Measurements from ENCODE around the gene HCN4. TPM values are rescaled to one million over a fixed set of nuclear protein-coding genes. Genes with fewer than 3 reads are reported as not detected.

HCN4 gene
- polyA plus RNA-seq, 1 donor = not detected

DNA sequence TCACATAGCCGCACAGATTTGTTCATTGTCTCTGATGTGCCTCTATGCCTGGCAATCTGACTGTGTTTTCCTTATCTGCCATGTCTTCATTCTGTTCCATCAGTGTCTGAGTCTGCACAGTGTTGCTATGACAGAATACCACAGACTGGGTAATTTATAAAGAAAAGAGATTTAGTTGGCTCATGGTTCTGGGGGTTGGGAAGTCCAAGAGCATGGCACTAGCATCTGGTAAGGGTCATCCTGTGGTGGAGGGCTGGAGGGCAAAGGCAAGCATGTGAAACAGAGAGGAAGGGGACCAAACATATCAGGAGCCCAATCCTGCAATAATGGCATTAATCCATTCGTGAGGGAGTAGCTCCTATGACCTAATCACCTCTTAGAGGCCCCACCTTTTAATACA, 11.9 kb upstream of the HCN4 start:
- no peak for DNase-seq (ENCODE audit: low read depth)

DNA sequence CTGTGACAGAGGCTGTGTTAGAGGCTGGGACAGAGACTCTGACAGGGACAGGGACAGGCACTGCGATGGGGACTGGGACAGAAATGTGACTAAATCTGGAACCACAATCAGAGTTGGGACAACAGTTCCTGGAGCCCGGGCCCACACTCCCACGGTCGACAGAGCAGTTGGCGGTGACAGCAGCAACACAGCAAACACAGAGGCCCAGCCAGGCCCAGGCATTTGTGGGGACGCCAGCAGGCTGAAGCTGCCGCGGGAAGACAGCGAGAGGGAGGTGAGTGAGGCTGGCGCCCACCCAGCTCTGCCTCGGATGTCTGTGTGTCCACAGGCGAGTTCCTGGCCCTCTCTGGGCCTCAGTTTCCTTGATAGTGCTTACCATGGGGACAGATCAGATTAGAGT, 9.3 kb upstream of the HCN4 start:
- DNase-seq (ENCODE audit: low read depth) = no peak

DNA sequence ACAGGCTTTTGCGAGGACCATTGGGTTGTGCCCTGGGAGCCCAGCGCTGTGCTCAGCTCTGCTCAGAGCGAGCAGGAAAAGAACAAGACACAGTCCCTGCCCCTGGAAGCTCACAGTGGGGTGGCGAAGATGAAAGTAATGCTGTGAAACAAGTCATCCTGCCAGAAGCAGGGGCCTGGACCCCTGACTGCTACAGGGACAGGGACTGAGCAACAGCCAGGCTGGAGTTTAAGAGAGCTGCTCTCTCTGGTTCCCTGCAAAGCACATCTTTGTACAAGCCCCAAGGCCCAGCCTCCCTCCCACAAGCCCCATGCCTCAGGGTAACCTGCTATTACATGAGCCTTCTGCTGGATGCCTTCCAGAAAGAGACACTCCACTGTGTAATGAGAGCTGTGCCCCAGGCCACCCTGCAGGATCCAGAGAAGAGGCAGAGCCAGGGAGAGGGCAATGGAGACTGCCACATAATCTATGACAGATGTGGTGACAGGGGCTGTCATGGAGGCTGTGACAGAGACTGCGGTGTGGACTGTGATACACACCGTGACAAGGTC, 7.1 kb upstream of the HCN4 start:
- no peak for DNase-seq (ENCODE audit: low read depth)

DNA sequence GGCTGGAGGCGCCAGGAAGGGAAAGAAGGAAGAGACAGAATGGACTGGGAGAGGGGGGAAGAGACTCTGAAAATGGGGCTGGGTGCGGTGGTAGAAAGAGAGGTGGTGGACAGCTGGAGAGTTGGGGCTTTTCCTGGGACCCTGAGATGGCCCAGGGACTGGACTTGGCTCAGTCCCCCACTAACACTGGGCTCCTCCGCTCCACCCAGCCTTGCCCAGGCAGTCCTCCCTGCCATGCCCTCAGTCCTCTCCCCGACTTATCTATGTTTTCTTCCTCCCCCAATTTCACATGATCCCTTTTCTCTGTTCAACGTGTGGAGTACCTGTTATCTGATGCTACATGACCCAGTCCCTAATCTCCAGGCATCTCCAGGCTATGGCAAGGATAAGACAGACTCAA, 6.3 kb upstream of the HCN4 start:
- no peak for DNase-seq (ENCODE audit: low read depth)

DNA sequence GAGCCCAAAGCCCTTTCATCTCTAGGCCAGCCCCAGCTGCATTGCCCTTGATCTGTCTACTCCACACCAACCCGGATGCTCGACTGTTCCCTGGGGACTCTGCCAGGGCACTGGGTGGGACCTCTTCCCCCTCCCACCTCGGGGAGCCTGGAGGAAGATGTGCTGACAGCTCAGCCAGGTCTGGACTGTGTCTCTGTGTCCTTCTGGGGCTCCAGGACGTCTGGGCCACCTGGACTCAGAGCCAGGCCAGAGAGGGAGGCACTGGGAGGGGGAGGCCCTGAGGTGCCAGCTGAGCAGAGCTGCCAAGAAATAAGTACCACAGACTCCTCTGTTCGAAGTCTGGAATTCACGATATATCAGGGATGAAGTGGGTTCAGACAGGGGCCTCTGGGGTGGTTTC, 5.8 kb upstream of the HCN4 start:
- DNase-seq (ENCODE audit: low read depth) = no peak

DNA sequence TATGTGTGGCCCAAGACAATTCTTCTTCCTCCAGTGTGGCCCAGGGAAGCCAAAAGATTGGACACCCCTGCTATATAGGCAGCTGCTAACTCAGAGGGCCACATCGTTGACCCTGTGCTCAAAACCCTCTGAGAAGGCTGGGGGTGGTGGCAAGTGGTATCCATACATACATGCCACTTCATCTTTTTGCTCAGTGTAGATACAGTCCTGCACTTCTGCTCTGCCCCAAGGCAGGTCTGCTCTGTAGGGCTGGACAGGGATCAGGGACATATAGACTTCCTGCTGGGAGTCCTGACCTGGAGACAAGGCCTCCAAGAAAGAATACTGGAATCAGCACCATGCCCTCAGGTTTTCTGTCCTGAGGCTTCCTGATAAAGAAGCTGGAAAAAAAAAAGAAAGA, 4.5 kb upstream of the HCN4 start:
- no peak for DNase-seq (ENCODE audit: low read depth)

DNA sequence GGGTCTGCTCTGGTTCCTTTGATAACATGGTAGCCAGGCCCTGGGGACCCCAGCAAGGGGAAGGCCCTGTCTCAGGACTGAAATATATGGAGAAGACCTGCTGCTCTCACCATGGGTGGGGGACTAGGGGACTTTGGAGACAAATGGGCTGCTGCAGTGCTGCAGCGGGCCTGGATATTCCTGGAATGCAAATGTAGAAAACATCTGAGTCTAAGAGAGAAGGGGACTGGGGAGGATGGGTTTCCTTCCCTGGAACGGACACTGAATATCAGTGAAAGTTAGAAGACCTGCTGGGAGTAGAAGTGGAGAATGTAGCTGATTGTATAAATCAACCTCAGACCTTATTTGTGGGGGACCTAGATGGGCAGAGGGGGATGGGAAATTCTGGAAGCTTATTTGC, 3.1 kb upstream of the HCN4 start:
- DNase-seq (ENCODE audit: low read depth) = no peak

DNA sequence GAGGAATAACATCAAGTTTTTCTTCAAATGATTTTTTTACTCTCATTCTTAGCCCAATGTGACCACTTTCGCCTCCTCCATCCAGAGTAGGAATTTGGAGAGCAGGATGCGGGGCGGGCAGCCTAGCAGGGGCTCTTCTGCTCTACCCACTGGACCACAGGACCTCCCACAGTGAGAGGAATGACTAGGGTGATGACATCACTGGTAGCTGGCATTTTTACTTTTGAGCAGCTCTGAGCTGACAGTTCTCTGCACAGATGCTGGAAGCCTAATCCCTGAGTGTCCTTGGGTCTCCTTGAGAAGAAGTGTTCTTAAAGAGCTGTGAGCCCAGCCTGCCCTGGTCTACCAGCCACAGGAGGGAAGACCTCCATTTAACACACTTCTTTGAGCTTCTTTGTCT, 1.4 kb upstream of the HCN4 start:
- DNase-seq (ENCODE audit: low read depth) = no peak

DNA sequence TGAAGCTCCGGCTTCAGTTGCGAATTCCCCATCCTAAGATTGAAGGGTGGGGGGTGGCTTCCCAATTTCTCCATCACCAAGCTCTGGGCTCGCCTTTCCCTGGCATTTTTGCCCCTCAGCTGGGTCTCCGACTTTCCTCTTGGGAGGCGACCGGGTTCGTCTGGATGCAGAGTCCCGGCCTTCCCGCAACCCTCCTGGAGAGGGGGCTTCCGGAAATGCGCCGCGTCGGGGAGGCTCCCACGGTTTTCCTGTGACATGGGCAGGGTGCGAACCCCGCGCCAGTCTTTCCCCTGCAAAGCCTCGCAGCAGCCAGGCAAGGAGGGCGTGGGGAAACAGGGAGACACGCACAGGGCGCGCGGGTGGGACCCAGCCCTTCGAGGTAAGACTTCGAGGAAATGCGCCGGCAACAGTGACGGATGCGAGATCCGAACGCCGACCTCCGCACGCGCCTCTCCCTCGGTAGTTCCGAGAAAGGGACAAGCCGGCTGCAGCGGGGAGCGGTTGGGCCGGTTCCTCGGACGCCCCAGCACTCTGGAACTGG, 466 bp upstream of the HCN4 start:
- DNase-seq (ENCODE audit: low read depth) = no peak

DNA sequence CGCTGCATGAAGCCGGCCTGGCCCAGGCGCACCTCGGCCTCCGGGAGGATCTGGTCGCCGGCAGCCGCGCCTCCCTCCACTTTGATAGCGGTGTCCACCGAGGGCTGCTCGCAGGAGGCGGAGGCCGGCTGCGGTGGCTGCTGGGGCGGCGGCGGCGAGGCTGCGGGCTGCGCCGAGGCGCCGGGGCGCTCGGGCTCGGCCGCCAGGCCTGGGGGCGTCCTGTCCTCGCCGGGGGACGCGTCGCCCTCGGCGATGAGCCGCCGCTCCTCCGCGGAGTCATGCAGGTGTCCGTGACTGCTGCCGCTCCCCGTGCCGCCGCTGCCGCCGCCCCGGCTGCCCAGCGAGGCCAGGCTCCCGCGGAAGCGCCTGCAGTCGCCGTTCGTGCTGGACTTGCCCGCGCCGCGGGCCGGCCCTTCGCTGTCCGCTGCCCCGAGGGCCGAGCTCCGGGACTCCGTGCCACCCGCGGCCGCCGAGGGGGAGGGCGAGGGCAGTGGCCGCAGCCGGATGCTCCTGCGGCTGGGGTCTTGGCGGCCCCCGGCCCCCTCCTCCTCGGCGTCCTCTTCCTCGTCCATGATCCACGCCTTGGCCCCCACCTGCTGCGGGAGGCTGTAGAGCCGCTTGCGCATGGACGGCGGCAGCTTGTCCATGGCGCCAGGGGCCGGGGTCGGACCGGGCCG, 996 bp downstream of the HCN4 start:
- DNase-seq (ENCODE audit: low read depth) = no peak

DNA sequence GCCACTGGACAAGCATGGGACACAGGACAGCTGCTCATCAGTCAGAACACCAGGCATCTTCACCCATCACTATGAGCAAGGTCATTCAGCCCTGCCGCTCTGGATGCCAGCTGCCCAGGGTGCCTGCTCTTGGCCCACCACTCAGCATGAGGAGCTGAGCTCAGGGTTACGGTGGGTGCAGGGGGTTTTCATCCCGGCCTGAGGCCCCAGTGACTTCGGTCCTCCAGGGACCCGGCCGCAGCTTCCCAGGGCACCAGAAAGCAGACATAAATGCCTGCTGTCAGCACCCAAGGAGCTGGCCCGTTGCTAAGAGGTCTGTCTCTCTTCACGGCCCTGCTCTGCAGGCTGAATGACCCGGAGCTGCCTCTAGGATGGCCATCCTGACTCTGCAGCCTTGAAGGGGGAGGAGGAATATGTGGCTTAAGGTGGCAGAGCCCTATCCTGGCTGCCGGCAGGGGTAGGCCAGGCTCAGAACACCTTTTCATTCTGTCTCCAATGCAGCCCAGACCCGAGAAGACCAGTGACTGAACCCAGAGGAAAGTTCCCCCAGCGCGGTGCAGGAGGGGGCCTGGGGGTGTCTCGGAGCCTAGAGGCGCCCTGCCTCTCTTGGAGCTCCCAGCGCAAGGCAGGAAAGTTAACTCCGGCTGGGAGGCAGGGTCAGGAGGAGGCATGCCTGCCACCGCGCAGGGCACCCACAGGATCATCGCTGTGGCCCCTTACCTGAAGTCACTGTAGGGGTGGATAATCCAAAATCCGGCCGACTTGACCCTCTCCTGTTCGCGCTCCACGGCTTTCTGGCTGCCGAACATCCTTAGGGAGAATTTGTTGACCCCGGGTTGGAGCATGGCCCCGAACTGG, 1.8 kb downstream of the HCN4 start:
- no peak for DNase-seq (ENCODE audit: low read depth)

DNA sequence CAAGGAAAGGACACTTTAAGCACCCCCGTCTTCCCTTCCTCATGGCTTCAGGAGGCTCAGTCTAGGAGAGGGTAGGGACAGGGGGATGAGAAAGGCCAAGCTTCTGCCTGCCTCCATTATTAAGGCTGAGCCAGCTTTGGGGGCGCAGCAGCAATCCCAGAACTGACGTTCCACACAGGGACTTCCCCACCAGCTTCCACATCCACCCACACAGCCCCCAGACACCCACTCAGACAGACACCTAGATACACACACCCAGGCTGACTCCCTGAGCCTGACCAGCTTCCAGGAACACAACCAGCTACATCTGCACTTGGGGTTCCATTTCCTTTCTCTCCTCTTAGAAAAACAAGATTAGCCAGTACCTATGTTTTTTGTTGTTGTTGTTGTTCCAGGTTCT, 4.7 kb downstream of the HCN4 start:
- no peak for DNase-seq (ENCODE audit: low read depth)

DNA sequence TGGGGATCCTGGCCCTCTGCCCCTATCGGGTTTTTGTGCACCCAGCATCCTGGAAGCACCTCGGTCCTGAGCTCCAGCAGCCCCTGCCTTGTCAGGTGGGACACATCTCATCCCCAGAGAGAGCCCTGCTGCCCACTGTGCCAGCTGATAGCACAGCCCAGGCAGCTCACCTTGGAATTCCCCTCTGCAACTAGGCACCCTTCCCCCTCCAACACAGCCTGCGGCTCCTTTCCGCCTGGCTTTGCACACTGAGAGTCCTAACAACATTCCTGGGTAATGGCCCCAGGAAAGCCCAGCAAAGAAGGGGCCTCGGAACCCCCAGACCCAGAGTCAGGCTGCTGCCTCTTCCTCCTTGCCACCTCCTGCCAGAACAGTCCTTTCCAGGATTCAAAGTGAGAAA, 5.9 kb downstream of the HCN4 start:
- no peak for DNase-seq (ENCODE audit: low read depth)

DNA sequence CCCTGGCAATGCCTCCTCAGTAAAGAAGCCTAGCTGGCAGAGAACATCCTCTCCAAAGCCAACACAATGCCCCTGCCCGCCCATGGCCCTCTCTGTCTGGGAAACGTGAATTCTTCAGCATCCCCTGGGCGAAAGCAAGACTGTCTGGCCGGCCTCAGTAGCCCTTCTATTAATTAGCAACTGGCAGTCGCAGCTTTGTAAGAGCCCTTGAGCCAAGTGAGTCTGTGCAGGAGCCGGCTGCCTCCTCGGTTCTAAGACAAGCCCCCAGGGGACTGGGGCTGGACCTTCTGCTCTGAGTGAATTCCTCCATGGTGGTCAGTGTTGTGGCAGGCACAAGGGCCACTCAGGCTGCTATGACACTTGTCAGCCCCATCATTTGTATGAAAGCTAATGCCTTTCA, 7.4 kb downstream of the HCN4 start:
- DNase-seq (ENCODE audit: low read depth) = no peak

DNA sequence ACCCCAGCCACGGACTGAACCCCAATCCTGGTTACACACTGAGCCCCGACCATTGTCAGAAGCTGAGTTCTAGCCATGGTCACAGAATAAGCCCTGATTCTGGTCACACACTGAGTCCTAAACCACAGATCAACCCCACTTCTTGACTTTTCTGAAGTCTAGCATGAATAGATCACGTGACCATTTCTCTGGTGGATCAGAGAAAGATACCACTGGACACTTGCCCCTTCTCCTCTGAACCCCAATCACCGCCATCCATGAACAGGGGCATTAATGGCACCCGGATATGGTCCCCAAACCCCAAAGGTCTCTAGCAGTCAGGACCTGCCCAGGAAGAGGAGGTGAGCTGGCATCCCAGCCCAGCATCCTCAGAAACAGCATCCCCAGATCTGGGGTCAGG, 9.1 kb downstream of the HCN4 start:
- no peak for DNase-seq (ENCODE audit: low read depth)

DNA sequence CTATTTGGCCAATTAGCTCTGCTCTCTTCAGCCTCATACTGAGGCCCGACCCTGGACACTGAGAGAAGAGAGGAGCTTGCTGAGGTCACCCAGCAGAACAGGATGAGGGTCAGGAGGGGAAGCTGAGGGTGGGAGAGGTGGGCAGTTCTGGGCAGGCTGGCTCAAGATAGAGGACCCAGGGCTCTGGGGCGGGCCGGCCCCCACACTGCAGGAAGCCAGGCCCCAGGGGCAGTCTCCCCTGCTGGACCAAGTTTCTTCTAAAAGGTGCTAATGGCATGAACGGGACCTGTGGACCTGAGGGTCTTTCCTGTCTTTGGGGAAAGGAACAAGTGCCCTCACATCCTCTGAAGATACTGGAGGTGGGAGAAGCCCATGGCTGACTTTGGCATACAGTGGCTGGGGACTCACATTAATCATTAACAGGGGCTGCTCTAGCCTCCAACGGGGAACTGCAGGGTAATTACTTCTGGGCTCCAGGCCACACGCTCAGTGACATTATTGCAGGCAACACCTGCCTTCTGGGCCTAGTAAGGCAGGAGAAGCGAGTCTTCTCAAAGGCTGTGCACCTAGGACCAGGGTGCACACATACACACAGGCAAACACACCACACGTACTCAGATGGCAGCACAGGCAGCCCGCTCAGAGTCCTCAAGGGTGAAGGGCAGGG, 10.6 kb downstream of the HCN4 start:
- no peak for DNase-seq (ENCODE audit: low read depth)

DNA sequence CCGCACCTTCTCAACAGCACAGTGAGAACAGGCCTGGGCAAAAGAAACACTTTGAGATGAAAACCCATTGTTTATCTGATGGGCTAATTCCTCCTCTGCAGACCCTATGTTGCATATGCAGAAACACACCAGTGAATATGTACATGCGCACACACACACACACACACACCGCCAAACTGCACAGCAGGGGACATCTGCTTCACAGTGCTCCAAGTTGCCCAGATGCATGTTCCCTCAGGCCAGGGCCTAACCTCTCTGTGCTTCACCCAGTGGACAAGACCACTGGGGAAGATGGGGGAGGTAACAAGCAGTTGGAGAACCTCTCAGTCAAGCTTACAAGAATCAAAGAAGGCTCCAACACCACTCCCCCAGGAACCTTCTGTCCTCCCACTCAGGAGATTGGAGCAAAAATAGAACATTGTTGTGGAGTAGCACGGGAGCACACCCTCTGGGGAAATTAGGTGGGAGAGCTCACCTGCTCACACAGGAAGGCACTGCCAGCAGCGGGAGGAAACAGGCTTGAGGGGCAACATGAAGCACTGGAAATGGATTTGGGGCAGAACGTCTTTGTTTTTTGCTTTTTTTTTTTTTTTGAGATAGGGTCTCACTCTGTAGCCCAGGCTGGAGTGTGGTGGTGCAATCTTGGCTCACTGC, 13.0 kb downstream of the HCN4 start:
- DNase-seq (ENCODE audit: low read depth) = no peak

DNA sequence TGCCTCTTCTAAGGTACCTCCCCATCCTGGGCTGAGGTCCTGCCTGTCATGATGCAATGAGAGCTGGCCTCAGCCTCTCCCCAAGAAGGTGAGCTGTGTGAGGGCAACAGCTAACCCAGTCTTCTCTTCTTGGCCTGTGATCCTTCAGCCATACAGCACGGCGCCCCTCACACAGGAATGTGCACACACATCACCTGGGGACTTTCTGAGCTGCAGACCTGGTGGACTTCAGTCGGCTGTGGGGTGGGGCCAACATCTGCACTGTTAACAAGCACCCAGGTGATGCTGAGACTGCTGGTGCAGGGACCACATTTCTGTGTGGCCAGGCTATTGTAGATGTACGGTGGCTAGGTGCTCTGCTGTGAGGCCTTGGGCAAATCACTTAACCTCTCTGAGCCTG, 14.5 kb downstream of the HCN4 start:
- no peak for DNase-seq (ENCODE audit: low read depth)

DNA sequence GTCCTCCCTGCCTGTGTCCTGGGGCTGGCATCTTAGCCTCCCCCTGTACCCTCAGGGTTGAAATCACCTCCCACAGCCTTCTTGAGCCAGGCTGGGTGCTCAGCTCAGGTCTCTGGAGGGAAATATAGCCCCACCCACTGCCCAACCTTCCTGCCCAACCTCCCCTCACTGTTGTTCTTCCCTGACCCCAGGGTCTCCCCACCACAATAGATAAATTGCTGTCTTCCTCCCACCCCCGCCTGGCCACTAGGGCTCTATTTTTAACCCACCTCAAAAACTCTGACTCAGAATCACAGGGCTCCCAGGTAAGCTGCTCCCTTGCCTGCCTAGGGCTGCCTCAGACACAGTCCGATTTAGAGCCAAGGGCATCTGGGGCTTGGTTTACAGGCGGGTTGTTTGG, 15.0 kb downstream of the HCN4 start:
- no peak for DNase-seq (ENCODE audit: low read depth)

DNA sequence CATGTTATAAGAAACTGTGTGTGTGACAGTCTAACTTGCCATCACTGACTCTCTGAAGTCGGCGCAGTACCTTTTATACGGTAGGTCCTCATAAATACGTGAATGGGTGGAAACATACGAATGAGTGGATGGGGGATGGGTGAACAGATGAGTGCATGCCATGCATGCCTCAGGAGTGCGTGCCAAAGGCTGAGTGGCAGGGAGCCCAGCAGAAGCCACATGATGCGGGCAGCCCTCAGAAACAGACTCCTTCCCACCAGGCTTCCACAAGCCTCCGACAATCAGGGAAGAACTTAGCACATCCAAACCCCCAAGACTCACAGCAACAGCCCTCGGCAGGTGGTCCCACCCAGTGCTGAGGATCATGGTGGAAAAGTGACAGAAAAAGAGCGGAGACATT, 16.7 kb downstream of the HCN4 start:
- no peak for DNase-seq (ENCODE audit: low read depth)

DNA sequence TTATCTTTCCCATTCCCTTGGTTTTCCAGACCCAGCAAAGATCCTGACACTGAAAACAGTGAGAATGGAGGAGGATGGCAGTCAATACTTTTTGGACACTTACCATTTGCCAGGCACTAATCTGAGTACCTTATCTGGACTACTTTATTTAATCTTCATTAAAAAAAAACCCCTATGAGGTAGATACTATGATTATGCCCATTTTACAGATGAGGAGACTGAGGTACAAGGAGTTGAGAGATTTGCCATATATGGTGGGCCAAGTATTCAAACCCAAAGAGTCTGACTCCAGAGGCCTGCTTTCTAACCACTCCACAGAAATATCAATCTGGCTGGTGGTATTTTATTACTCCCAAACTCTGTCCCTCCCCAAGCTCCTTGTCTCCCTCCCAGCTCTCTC, 19.6 kb downstream of the HCN4 start:
- no peak for DNase-seq (ENCODE audit: low read depth)
